A549 (cell line): ENCODE results near the gene REEP3.

Source experiments
- CEBPB ChIP-seq, 2 experiments: fragments of >200 bp in 1 of 2; sonication (Bioruptor Twin) in 1 of 2; formaldehyde crosslinking in 1 of 2; IDR thresholded peaks; 2 replicates each; pipeline ENCODE4 v1.6.1; 2012 to 2016
- CHD2 ChIP-seq: fragments of 150-350 bp; IDR thresholded peaks from 2 replicates; pipeline ENCODE4 v1.6.1; 2014; ENCODE audit warnings: low read length; ENCODE audit not compliant: partially characterized antibody
- CTCF ChIP-seq: fragments of >200 bp; sonication (Bioruptor Twin); formaldehyde crosslinking; IDR thresholded peaks from 3 replicates; pipeline ENCODE4 v1.5.1; 2016
- HOXB5 ChIP-seq: fragments of 250-450 bp; sonication (Bioruptor Pico); IDR thresholded peaks from 2 replicates; pipeline ENCODE4 v1.5.0; 2020; ENCODE audit warnings: mild to moderate bottlenecking, moderate library complexity
- JUNB ChIP-seq: fragments of >200 bp; sonication (Bioruptor Twin); formaldehyde crosslinking; IDR thresholded peaks from 2 replicates; pipeline ENCODE4 v1.6.1; 2016
- KDM1A ChIP-seq: fragments of 200-600 bp; sonication (generic); IDR thresholded peaks from 2 replicates; pipeline ENCODE4 v1.6.1; 2016; ENCODE audit warnings: low read depth, mild to moderate bottlenecking
- MAFK ChIP-seq: fragments of 450-650 bp; IDR thresholded peaks from 2 replicates; pipeline ENCODE4 v1.6.1; 2014; ENCODE audit not compliant: partially characterized antibody
- MAX ChIP-seq: IDR thresholded peaks from 2 replicates; pipeline ENCODE4 v1.6.1; 2012
- MYC ChIP-seq: IDR thresholded peaks from 2 replicates; pipeline ENCODE4 v1.6.1; 2012; ENCODE audit warnings: mild to moderate bottlenecking, inconsistent platforms, low read length, improper control_type of control experiment, borderline replicate concordance
- POLR2A ChIP-seq: IDR thresholded peaks from 2 replicates; pipeline ENCODE4 v1.6.1; 2012; ENCODE audit warnings: mild to moderate bottlenecking, low read length
- RFX5 ChIP-seq: fragments of 450-650 bp; IDR thresholded peaks from 2 replicates; pipeline ENCODE4 v1.7.1; 2014; ENCODE audit warnings: antibody characterized with exemption, mild to moderate bottlenecking, moderate library complexity
- RNF2 ChIP-seq: fragments of 200-600 bp; sonication (generic); IDR thresholded peaks from 2 replicates; pipeline ENCODE4 v1.6.1; 2016; ENCODE audit warnings: low read depth, mild to moderate bottlenecking, antibody characterized with exemption, moderate library complexity, borderline replicate concordance
- TF ChIP-seq, protein P1 (sequence below): fragments of 250-450 bp; sonication (Bioruptor Pico); IDR thresholded peaks from 2 replicates; pipeline ENCODE4 v1.5.0; 2021; ENCODE audit warnings: mild to moderate bottlenecking, moderate library complexity, borderline replicate concordance
- TF ChIP-seq, protein P2 (sequence below): fragments of 450-650 bp; IDR thresholded peaks from 2 replicates; pipeline ENCODE4 v1.6.1; 2014; ENCODE audit warnings: antibody characterized with exemption

- TF ChIP-seq CTCF: no peak
- TF ChIP-seq POLR2A: no peak
- no peak for TF ChIP-seq JUNB
- TF ChIP-seq MAFK: no peak
- TF ChIP-seq HOXB5: no peak
- no peak for TF ChIP-seq KDM1A
- no peak for TF ChIP-seq RNF2
- TF ChIP-seq MAX: no peak
- TF ChIP-seq, protein P1, sequence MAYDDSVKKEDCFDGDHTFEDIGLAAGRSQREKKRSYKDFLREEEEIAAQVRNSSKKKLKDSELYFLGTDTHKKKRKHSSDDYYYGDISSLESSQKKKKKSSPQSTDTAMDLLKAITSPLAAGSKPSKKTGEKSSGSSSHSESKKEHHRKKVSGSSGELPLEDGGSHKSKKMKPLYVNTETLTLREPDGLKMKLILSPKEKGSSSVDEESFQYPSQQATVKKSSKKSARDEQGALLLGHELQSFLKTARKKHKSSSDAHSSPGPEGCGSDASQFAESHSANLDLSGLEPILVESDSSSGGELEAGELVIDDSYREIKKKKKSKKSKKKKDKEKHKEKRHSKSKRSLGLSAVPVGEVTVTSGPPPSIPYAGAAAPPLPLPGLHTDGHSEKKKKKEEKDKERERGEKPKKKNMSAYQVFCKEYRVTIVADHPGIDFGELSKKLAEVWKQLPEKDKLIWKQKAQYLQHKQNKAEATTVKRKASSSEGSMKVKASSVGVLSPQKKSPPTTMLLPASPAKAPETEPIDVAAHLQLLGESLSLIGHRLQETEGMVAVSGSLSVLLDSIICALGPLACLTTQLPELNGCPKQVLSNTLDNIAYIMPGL (CRISPR knock-in tag): no peak
- TF ChIP-seq RFX5: no peak
- TF ChIP-seq CEBPB (IDR thresholded peaks at IDR 0.05): no peak
- no peak for TF ChIP-seq CHD2
- TF ChIP-seq MYC: no peak
- TF ChIP-seq, protein P2, sequence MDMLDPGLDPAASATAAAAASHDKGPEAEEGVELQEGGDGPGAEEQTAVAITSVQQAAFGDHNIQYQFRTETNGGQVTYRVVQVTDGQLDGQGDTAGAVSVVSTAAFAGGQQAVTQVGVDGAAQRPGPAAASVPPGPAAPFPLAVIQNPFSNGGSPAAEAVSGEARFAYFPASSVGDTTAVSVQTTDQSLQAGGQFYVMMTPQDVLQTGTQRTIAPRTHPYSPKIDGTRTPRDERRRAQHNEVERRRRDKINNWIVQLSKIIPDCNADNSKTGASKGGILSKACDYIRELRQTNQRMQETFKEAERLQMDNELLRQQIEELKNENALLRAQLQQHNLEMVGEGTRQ: no peak
These were observed 28.2 kb upstream of the REEP3 start for GRCh38 chr10:63493004-63493403.
